Calu3 (cell line): ENCODE measurements around the gene IZUMO1R. TPM values are rescaled to one million over a fixed set of nuclear protein-coding genes. Genes with fewer than 3 reads are reported as not detected.

Source experiments
- BruUV-seq: library from RNA; stranded (reverse); fragments of 400-500 nt; replicated peaks from 2 replicates; lab custom pipeline; 2021; lab: Mats Ljungman, UMichigan
- CTCF ChIA-PET: fragments of 300-600 bp; sonication (Branson Sonifier 250); formaldehyde crosslinking; loops from one replicate; lab custom pipeline; 2022; ENCODE audit warnings: antibody characterized with exemption; lab: Charles Lee
- DNase-seq: peaks from one replicate; pipeline ENCODE4 v3.0.0; 2022
- H3K27ac Mint-ChIP-seq: one replicate; pipeline ENCODE4 v1.8.0; 2022; ENCODE audit warnings: mixed read lengths; ENCODE audit not compliant: unreplicated experiment
- H3K27me3 Mint-ChIP-seq: one replicate; pipeline ENCODE4 v1.8.0; 2022; ENCODE audit warnings: mixed read lengths; ENCODE audit not compliant: unreplicated experiment
- H3K36me3 Mint-ChIP-seq: one replicate; pipeline ENCODE4 v1.8.0; 2022; ENCODE audit warnings: mild to moderate bottlenecking, moderate library complexity, mixed read lengths; ENCODE audit not compliant: insufficient read depth, unreplicated experiment
- H3K4me1 Mint-ChIP-seq: one replicate; pipeline ENCODE4 v1.8.0; 2022; ENCODE audit warnings: mild to moderate bottlenecking, low read depth, mixed read lengths; ENCODE audit not compliant: unreplicated experiment
- H3K4me3 Mint-ChIP-seq: one replicate; pipeline ENCODE4 v1.8.0; 2022; ENCODE audit warnings: mild to moderate bottlenecking, low read depth, moderate library complexity, mixed read lengths; ENCODE audit not compliant: unreplicated experiment
- H3K9me3 Mint-ChIP-seq: one replicate; pipeline ENCODE4 v1.8.0; 2022; ENCODE audit warnings: low read depth, mixed read lengths; ENCODE audit not compliant: unreplicated experiment
- CTCF ChIP-seq: fragments of 200-600 bp; IDR thresholded peaks from one replicate; pipeline ENCODE4 v1.8.0; 2022; ENCODE audit warnings: antibody characterized with exemption; ENCODE audit not compliant: unreplicated experiment
- intact Hi-C: fragments of 100-400 bp; cut with micrococcal nuclease; formaldehyde crosslinking; loops from one replicate; pipeline ENCODE4 v1.10.0; 2022; ENCODE audit not compliant: unreplicated experiment
- total RNA-seq: library from RNA; stranded (reverse); gene quantifications from 2 replicates; pipeline ENCODE4 v1.2.3, GENCODE V29; 2022

IZUMO1R gene
- total RNA-seq, 1 experiment from 2014 or later, result not detected

- intact Hi-C loops, result loop anchor here (5.0 kb wide), 1 partner anchor 177 kb away; no protein-coding TSS in a partner anchor
- no peak overlapping the region for H3K4me3 Mint-ChIP-seq
- CTCF ChIA-PET, result no interaction called here
- no peaks in the 10 kb centered on the region for H3K9me3 Mint-ChIP-seq
- peak; percentile 28 for TF ChIP-seq CTCF
- no peak overlapping the region for H3K27ac Mint-ChIP-seq
- BruUV-seq, result no TSS peak
- no peaks in the 10 kb centered on the region for H3K4me1 Mint-ChIP-seq
- H3K36me3 Mint-ChIP-seq, result no peaks in the 10 kb centered on the region
- peaks cover 40% of the 10 kb centered on the region for H3K27me3 Mint-ChIP-seq
- DNase-seq, result peak; percentile 54
Measured at GRCh38 chr11:94325681-94326080, 21.3 kb downstream of the IZUMO1R start.

GRCh38 chr11:94326947-94327346 is 22.6 kb downstream of the IZUMO1R start:
- Mint-ChIP-seq H3K9me3 (no peaks in the 10 kb centered on the region), H3K4me1 (no peaks in the 10 kb centered on the region), H3K36me3 (no peaks in the 10 kb centered on the region), H3K27me3 (peaks cover 43% of the 10 kb centered on the region), H3K4me3 (no peak overlapping the region), H3K27ac (no peak overlapping the region)
- DNase-seq, result no peak
- CTCF ChIA-PET, result no interaction called here
- no TSS peak for BruUV-seq
- intact Hi-C loops, result loop anchor here (5.0 kb wide), 1 partner anchor 175 kb away; no protein-coding TSS in a partner anchor
- TF ChIP-seq CTCF, result no peak

GRCh38 chr11:94328587-94329080 is 24.3 kb downstream of the IZUMO1R start:
- BruUV-seq, result no TSS peak
- no peaks in the 10 kb centered on the region for H3K36me3 Mint-ChIP-seq
- no peak overlapping the region for H3K27ac Mint-ChIP-seq
- no peak for TF ChIP-seq CTCF
- no peaks in the 10 kb centered on the region for H3K4me1 Mint-ChIP-seq
- DNase-seq, result no peak
- H3K9me3 Mint-ChIP-seq, result no peaks in the 10 kb centered on the region
- H3K27me3 Mint-ChIP-seq, result peaks cover 48% of the 10 kb centered on the region
- intact Hi-C loops, result loop anchor here (5.0 kb wide), 1 partner anchor 174 kb away; no protein-coding TSS in a partner anchor
- no peak overlapping the region for H3K4me3 Mint-ChIP-seq
- CTCF ChIA-PET, result no interaction called here

- Mint-ChIP-seq H3K9me3 (no peaks in the 10 kb centered on the region), H3K27ac (no peak overlapping the region), H3K36me3 (no peaks in the 10 kb centered on the region), H3K4me1 (no peaks in the 10 kb centered on the region), H3K27me3 (peaks cover 45% of the 10 kb centered on the region), H3K4me3 (no peak overlapping the region)
- intact Hi-C loops, result loop anchor here (5.0 kb wide), 1 partner anchor 173 kb away; no protein-coding TSS in a partner anchor
- CTCF ChIA-PET, result no interaction called here
- BruUV-seq, result no TSS peak
- no peak for DNase-seq
- TF ChIP-seq CTCF, result no peak
Measured at GRCh38 chr11:94329501-94329900, 25.1 kb downstream of the IZUMO1R start.
